H1 (cell line): ENCODE measurements around the gene LIPC. TPM values are rescaled to one million over a fixed set of nuclear protein-coding genes. Genes with fewer than 3 reads are reported as not detected.

Experiments used
- EP300 ChIP-seq, 2 experiments: IDR thresholded peaks; 1 replicate in 1 of 2; 2 replicates in 1 of 2; pipeline ENCODE4 v1.6.1; 2011 to 2012; ENCODE audit warnings: low read depth in 2 of 2, low read length in 2 of 2, mild to moderate bottlenecking in 2 of 2, borderline replicate concordance in 1 of 2, inconsistent platforms in 1 of 2, moderate library complexity in 1 of 2
- polyA plus RNA-seq, 7 experiments: library from polyadenylated mRNA; depleted of rRNA in 3 of 7; stranded (reverse) in 5 of 7; unstranded in 2 of 7; fragments of >200 nt in 5 of 7; fragments of 200-250 nt in 2 of 7; gene quantifications; 1 replicate in 5 of 7; 2 replicates in 1 of 7; 4 replicates in 1 of 7; pipeline versions ENCODE4 v1.2.1 to v1.2.3, GENCODE V29; 2011 to 2013; ENCODE audit warnings: missing spikeins in 2 of 7, mixed read lengths in 2 of 7
- total RNA-seq: library from RNA; stranded (reverse); fragmentation: NEBNext Ultra II Directional; extraction: Animal tissue kit (Norgen Biotek cat#: 25700); gene quantifications from 2 replicates; pipeline ENCODE4 v1.2.1, GENCODE V29; 2021

The LIPC gene
- total and polyA plus RNA-seq, 2 of the 8 experiments (the other 6 are each of a cell fraction or from before 2014, with no cell fraction given) = not detected

DNA sequence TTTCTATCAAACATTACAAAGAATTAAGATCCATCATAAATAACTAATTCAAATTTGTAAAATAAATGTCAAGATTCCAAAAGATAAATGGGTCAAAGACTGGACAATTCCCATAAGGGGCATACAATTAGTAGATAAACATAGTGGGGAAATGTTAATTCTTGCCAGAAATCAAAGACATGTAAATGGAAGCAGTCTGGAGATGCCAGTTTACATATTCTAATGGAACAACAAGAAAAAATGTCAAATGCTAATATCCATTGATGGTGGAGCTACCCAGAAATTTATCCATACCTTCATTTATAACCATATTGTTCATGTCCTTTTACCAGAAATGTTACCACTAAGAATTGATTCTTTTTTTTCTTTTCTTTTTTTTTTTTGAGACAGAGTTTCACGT lies 13.7 kb upstream of the LIPC start (continued):
- no peak for TF ChIP-seq EP300 (IDR thresholded peaks at IDR 0.05; ENCODE audit: borderline replicate concordance in 1 of 2, low read depth in 2 of 2, low read length in 2 of 2)
